ENCODE measurements around the gene TXNL4B. TPM values are rescaled to one million over a fixed set of nuclear protein-coding genes. Genes with fewer than 3 reads are reported as not detected.
A peak's percentile ranks its signal among the peaks of the same experiment; 100 is the strongest.

Gene TXNL4B
- total RNA-seq, 1 donor from 2014 or later: 17.1 TPM

GRCh38 chr16:72124761-72125634 lies 31.6 kb upstream of the TXNL4B start:
- Mint-ChIP-seq H3K4me3 (ENCODE audit: low read depth) (no peak overlapping the region), H3K4me1 (ENCODE audit: low read depth) (peaks cover 2% of the 10 kb centered on the region), H3K27ac (no peak overlapping the region), H3K9me3 (no peaks in the 10 kb centered on the region), H3K36me3 (ENCODE audit: low read depth) (no peaks in the 10 kb centered on the region), H3K27me3 (ENCODE audit: low read depth) (peaks cover 4% of the 10 kb centered on the region)
- intact Hi-C loops (cut with micrococcal nuclease): loop anchor here (2.0 kb wide), 1 partner anchor 78 kb away; no protein-coding TSS in a partner anchor
- DNase-seq (ENCODE audit: low spot score): peak; percentile 28

GRCh38 chr16:72124148-72124547 lies 30.7 kb upstream of the TXNL4B start:
- peaks cover 4% of the 10 kb centered on the region for H3K27me3 Mint-ChIP-seq (ENCODE audit: low read depth)
- no peak overlapping the region for H3K27ac Mint-ChIP-seq
- H3K4me3 Mint-ChIP-seq (ENCODE audit: low read depth): no peak overlapping the region
- intact Hi-C loops (cut with micrococcal nuclease): loop anchor here (2.0 kb wide), 1 partner anchor 79 kb away; no protein-coding TSS in a partner anchor
- H3K4me1 Mint-ChIP-seq (ENCODE audit: low read depth): peaks cover 2% of the 10 kb centered on the region
- no peak for DNase-seq (ENCODE audit: low spot score)
- no peaks in the 10 kb centered on the region for H3K36me3 Mint-ChIP-seq (ENCODE audit: low read depth)
- no peaks in the 10 kb centered on the region for H3K9me3 Mint-ChIP-seq

- intact Hi-C loops (cut with micrococcal nuclease): no loop called here
- H3K4me1 Mint-ChIP-seq (ENCODE audit: low read depth): peaks cover 3% of the 10 kb centered on the region
- no peaks in the 10 kb centered on the region for H3K9me3 Mint-ChIP-seq
- no peak overlapping the region for H3K27ac Mint-ChIP-seq
- no peak overlapping the region for H3K4me3 Mint-ChIP-seq (ENCODE audit: low read depth)
- no peak for DNase-seq (ENCODE audit: low spot score)
- H3K27me3 Mint-ChIP-seq (ENCODE audit: low read depth): no peaks in the 10 kb centered on the region
- H3K36me3 Mint-ChIP-seq (ENCODE audit: low read depth): no peaks in the 10 kb centered on the region
Measured at GRCh38 chr16:72123426-72123825, 30.0 kb upstream of the TXNL4B start.

- Mint-ChIP-seq H3K36me3 (ENCODE audit: low read depth) (no peaks in the 10 kb centered on the region), H3K27ac (no peak overlapping the region), H3K27me3 (ENCODE audit: low read depth) (no peaks in the 10 kb centered on the region), H3K9me3 (no peaks in the 10 kb centered on the region), H3K4me1 (ENCODE audit: low read depth) (peaks cover 4% of the 10 kb centered on the region), H3K4me3 (ENCODE audit: low read depth) (no peak overlapping the region)
- no peak for DNase-seq (ENCODE audit: low spot score)
- intact Hi-C loops (cut with micrococcal nuclease): no loop called here
Measured at GRCh38 chr16:72122916-72123315, 29.5 kb upstream of the TXNL4B start.

- Mint-ChIP-seq H3K36me3 (ENCODE audit: low read depth) (no peaks in the 10 kb centered on the region), H3K4me3 (ENCODE audit: low read depth) (no peak overlapping the region), H3K27me3 (ENCODE audit: low read depth) (no peaks in the 10 kb centered on the region), H3K9me3 (no peaks in the 10 kb centered on the region), H3K27ac (no peak overlapping the region), H3K4me1 (ENCODE audit: low read depth) (peaks cover 4% of the 10 kb centered on the region)
- no peak for DNase-seq (ENCODE audit: low spot score)
- intact Hi-C loops (cut with micrococcal nuclease): no loop called here
Measured at GRCh38 chr16:72122308-72122707, 28.9 kb upstream of the TXNL4B start.

DNA sequence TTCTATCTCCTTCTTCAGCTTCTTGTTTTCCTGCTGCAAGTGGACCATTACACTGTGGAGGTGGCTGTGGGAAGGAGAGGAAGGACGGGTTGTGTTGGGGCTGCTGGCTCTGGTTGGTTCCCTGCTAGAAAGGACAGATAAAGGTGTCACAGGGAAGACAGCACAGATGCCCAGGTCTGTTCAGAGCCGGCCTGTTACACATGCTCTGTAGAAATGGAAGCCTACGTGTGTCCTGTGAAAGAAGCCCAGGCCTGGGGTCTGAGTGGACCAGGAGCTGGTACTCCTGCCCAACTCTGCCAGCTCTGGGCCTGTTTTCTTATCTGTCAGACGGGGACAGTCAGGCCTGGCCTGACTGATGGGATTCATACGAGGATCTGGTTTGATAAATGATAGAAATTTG lies 26.6 kb upstream of the TXNL4B start:
- intact Hi-C loops (cut with micrococcal nuclease): no loop called here
- Mint-ChIP-seq H3K27me3 (ENCODE audit: low read depth) (no peaks in the 10 kb centered on the region), H3K27ac (no peak overlapping the region), H3K4me3 (ENCODE audit: low read depth) (no peak overlapping the region), H3K36me3 (ENCODE audit: low read depth) (no peaks in the 10 kb centered on the region), H3K4me1 (ENCODE audit: low read depth) (peaks cover 2% of the 10 kb centered on the region), H3K9me3 (no peaks in the 10 kb centered on the region)
- no peak for DNase-seq (ENCODE audit: low spot score)

DNA sequence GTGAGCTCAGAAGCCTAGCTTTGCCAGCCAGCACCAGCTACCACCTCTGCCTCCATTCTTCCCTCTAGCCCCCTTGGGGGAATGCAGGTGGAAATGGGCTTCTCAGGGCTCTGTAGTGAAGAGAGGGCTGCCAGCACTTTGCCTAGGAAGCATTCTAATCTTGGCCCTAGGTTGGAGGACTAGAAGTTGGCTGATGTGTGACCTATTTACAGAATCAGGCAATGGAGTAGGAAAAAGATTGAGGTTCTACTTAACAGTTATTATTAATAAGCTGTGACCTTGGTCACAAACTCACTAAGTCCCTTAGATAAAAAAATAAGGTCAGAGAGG lies 20.2 kb upstream of the TXNL4B start:
- H3K36me3 Mint-ChIP-seq (ENCODE audit: low read depth): peaks cover 39% of the 10 kb centered on the region
- intact Hi-C loops (cut with micrococcal nuclease): no loop called here
- DNase-seq (ENCODE audit: low spot score): no peak
- no peaks in the 10 kb centered on the region for H3K27me3 Mint-ChIP-seq (ENCODE audit: low read depth)
- peaks cover 2% of the 10 kb centered on the region for H3K4me1 Mint-ChIP-seq (ENCODE audit: low read depth)
- H3K9me3 Mint-ChIP-seq: no peaks in the 10 kb centered on the region
- H3K27ac Mint-ChIP-seq: no peak overlapping the region
- H3K4me3 Mint-ChIP-seq (ENCODE audit: low read depth): no peak overlapping the region

GRCh38 chr16:72112906-72113615 lies 19.6 kb upstream of the TXNL4B start:
- Mint-ChIP-seq H3K9me3 (no peaks in the 10 kb centered on the region), H3K27me3 (ENCODE audit: low read depth) (no peaks in the 10 kb centered on the region), H3K4me1 (ENCODE audit: low read depth) (no peaks in the 10 kb centered on the region), H3K4me3 (ENCODE audit: low read depth) (no peak overlapping the region), H3K36me3 (ENCODE audit: low read depth) (peaks cover 42% of the 10 kb centered on the region), H3K27ac (no peak overlapping the region)
- intact Hi-C loops (cut with micrococcal nuclease): no loop called here
- no peak for DNase-seq (ENCODE audit: low spot score)

GRCh38 chr16:72112452-72112792 lies 19.0 kb upstream of the TXNL4B start:
- no peak overlapping the region for H3K4me3 Mint-ChIP-seq (ENCODE audit: low read depth)
- no peaks in the 10 kb centered on the region for H3K4me1 Mint-ChIP-seq (ENCODE audit: low read depth)
- DNase-seq (ENCODE audit: low spot score): no peak
- no peak overlapping the region for H3K27ac Mint-ChIP-seq
- peaks cover 46% of the 10 kb centered on the region for H3K36me3 Mint-ChIP-seq (ENCODE audit: low read depth)
- no peaks in the 10 kb centered on the region for H3K9me3 Mint-ChIP-seq
- H3K27me3 Mint-ChIP-seq (ENCODE audit: low read depth): no peaks in the 10 kb centered on the region
- intact Hi-C loops (cut with micrococcal nuclease): no loop called here

- Mint-ChIP-seq H3K27ac (no peak overlapping the region), H3K27me3 (ENCODE audit: low read depth) (no peaks in the 10 kb centered on the region), H3K9me3 (no peaks in the 10 kb centered on the region), H3K4me1 (ENCODE audit: low read depth) (no peaks in the 10 kb centered on the region), H3K36me3 (ENCODE audit: low read depth) (peaks cover 50% of the 10 kb centered on the region), H3K4me3 (ENCODE audit: low read depth) (no peak overlapping the region)
- intact Hi-C loops (cut with micrococcal nuclease): no loop called here
- DNase-seq (ENCODE audit: low spot score): no peak
Measured at GRCh38 chr16:72111657-72112451, 18.4 kb upstream of the TXNL4B start.

GRCh38 chr16:72110662-72111615 lies 17.5 kb upstream of the TXNL4B start:
- intact Hi-C loops (cut with micrococcal nuclease): no loop called here
- DNase-seq (ENCODE audit: low spot score): no peak
- Mint-ChIP-seq H3K9me3 (no peaks in the 10 kb centered on the region), H3K27ac (no peak overlapping the region), H3K4me3 (ENCODE audit: low read depth) (no peak overlapping the region), H3K36me3 (ENCODE audit: low read depth) (peaks cover 59% of the 10 kb centered on the region), H3K27me3 (ENCODE audit: low read depth) (no peaks in the 10 kb centered on the region), H3K4me1 (ENCODE audit: low read depth) (no peaks in the 10 kb centered on the region)

DNA sequence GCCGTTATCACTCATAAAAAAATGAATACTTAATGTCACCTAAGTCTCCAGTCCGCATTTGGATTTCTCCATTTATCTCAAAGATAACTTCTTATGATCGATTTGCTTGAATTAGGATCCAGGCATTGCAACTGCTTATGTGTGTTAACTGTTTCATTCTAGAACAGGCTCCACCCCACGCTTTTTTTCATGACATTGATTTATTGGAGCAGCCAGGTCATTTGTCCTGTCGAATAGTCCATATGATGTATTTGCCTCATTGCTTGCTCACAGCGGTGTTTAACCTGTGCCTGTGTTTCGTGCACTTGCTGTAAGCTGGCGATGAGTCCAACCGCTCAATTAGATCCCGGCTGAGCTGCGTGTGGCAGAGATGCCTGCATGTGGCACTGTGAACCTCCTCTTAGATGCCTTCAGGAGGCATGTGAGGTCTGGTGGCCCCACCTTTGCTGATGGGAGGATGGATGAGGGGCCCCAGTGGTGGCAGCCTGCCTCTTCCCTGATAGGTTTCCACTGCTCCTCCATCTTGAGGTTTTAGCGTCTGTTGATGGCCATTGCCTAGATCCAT lies 16.6 kb upstream of the TXNL4B start:
- intact Hi-C loops (cut with micrococcal nuclease): no loop called here
- Mint-ChIP-seq H3K27ac (no peak overlapping the region), H3K36me3 (ENCODE audit: low read depth) (peaks cover 68% of the 10 kb centered on the region), H3K27me3 (ENCODE audit: low read depth) (no peaks in the 10 kb centered on the region), H3K4me1 (ENCODE audit: low read depth) (no peaks in the 10 kb centered on the region), H3K9me3 (no peaks in the 10 kb centered on the region), H3K4me3 (ENCODE audit: low read depth) (no peak overlapping the region)
- no peak for DNase-seq (ENCODE audit: low spot score)
